ENCODE results near the gene PSAPL1.

Gene PSAPL1

GRCh38 chr4:7393601-7394575 lies 40.8 kb downstream of the PSAPL1 start:
- DNase-seq, result no peak

DNA sequence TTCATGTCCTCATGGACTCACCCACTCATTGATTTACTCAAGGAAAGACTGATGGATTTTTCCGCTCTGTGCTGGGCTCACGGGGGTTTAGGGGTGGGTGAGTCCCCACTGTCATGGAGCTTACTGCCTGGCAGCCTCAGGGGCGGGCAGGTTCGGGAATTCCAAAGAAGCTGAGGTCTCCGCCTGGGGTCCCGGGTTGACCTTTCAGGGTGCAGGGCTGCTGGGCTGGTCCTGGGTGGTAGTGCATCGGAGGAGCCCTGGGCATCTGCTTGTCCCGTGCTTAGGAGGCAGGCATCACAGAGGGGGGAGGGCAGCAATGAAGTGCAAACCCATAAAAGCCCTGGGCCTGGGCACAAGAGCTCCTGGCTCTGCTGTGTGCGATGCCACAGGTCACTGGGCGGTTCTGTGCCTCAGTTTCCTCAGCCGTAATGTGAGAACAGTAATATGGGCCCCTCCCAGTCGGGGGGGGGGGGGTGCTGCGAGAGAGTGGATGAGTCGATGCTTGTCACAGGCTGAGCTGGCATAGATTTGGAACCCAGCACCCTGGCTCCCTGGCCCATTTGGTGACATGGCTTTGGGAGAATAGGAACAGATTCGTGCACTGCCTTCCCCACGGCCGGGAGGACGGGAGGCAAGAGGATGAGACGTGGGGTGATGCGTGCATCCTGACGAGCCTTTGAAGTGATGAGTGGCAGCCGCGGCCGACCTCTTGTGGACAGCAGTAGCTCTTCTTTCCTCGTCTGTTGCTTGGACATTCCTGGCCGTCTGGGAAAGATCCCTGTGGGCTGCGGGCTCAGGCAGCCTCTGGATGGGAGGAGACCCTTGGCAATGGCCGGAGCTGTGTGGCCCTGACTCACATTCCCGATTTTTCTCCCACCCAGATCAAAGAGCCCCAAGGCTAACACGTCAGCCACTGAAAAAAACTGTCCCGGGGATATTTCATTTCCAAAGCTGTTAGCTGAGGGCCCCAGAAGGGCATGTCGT lies 42.0 kb downstream of the PSAPL1 start:
- DNase-seq, result peak; percentile 70

GRCh38 chr4:7391637-7392437 lies 42.9 kb downstream of the PSAPL1 start:
- peak; percentile 43 for DNase-seq

DNA sequence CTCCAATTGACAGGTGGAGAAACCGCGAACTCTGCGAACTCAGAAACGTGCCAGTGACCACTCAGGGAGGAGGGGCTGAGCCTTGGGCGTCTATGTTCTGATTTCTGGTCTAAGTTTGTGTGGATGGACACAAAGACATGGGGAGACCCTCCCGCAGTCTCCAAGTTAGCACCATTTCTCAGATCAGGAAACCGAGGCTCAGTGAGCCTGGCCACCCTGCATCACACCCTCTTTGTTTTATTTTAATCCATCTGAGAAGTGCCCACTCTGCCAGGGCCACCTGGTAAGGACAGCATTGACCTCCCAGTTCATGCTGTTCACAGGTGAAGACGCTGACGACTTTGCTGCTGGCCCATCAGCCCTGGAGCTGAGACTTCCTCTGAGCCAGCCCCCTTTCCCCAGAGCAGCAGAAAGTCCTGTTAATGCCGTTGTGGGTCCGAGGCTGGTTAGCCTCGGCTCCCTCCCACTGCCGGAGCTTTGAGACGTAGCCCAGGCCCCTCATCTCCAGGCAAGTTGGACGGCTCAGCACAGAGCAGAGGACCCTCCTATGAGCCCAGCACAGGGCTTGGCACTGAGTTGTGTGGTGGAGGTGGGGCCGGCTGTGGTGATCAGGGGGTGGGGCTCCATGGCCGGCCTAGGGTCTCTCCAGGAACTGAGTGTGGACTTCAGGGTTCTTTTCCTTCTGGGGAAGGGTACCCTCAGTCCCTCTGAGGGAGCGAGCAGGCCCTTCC lies 43.7 kb downstream of the PSAPL1 start:
- DNase-seq, result no peak

- no peak for DNase-seq
Measured at GRCh38 chr4:7390336-7390735, 44.4 kb downstream of the PSAPL1 start.

DNA sequence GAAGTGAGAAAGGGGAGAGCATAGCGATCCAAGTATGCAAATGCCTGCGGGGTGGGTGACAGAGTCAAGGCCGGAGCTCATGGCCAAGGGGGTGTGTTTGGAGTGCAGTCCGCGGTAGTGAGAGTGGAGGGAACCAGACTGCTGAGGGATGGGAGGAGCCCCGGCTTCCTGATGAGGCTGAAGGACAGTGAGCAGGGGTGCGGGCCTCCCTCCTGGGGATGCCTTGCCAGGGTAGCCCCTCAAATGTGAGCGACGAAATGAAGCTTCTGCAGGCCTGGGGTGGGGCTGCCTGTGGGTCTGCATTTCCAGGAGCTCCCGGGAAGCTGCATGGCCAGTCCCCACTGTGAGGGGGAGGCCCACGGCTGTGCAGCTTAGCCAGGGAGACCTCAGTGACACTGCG lies 45.0 kb downstream of the PSAPL1 start:
- DNase-seq, result peak; percentile 36

GRCh38 chr4:7389101-7389701 lies 45.5 kb downstream of the PSAPL1 start:
- no peak for DNase-seq

DNA sequence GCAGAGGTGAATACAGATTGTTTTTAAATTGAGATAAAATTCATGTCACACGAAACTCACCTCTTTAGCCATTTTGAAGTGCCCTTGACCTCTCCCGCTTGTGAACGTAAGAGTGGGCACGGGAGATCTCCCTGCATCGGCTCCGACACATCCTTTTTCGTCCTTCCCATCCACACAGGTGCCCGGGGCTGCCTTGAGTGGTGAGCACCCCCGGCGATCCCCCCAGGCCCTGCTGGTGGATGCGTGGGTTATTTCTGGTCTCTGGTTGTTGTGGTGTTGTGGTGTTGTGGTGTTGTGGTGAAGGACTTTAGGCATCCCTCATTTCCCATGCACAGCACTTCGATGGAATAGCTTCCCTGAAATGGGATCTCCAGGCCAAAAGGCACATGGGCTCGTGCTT lies 46.1 kb downstream of the PSAPL1 start:
- DNase-seq, result no peak

GRCh38 chr4:7387925-7388324 lies 46.8 kb downstream of the PSAPL1 start:
- DNase-seq, result no peak

- no peak for DNase-seq
Measured at GRCh38 chr4:7384929-7385890, 49.5 kb downstream of the PSAPL1 start.

DNA sequence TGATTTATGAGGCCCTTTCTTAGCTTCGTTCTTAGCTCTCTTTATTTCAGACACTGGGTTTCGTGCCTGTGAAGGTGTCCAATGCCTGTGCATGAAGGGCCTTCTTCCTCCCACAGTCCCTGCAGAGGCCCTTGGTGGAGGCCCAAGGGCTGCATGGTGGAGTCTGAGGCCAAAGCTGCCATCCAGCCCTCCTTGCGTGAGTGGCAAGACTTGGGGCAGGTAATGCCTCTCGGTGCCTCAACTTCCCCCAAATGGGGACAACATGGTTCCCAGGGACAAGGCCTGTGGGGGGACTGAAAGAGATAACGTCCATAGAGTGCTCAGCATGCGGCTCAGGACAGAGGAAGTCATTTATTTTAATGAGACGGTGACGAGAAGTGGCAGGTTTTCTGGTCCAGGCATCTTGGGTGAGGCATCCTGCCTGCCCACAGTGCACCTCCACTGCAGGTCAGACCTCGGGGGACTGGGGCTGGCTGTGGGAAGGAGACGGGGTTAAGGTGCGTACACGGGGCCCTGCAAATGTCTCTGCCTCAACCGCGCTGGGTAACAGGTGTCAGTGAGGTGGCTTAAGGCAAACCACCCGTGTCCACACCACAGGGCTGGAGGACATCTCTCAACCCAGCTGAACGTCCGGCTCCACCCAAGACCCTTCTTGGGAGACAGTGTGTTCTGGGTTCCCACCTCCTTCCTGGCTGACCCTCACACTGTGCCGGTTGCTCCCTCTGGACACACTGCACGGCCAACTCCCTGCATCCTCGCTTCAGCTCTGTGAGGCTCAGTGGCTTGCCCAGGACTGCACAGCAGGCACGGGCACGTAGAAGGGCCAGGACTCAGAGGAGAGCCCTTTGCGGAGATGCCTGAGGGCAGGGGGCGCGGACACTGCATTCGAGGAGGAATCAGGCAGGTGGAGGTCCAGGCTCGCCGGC lies 50.5 kb downstream of the PSAPL1 start:
- DNase-seq, result no peak

DNA sequence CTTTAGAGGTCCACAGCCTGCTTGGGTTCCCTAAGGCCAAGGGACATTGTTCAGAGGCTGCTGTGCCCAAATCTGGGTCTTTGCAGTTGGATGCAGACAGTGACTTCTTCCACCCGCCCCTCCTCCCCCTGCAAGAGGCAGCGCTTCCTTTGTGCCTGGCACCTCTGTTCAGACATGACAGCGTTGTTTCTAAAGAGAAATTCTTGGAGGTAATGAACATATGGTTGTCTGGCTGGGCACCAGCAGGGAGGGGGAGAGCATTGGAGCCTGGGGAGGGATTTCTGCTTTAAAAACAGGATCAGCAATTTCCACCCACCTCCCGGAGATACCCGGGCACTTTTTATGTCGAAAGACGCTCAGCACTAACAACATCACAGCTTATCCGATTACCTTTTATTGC lies 51.5 kb downstream of the PSAPL1 start:
- peak; percentile 39 for DNase-seq

GRCh38 chr4:7382634-7383014 lies 52.1 kb downstream of the PSAPL1 start:
- DNase-seq, result no peak

- DNase-seq, result no peak
Measured at GRCh38 chr4:7381890-7382633, 52.7 kb downstream of the PSAPL1 start.

GRCh38 chr4:7381221-7381889 lies 53.4 kb downstream of the PSAPL1 start:
- DNase-seq, result no peak

Measured in right forelimb (tissue), 1 donor.